ENCODE results near the gene DPYD. TPM values are rescaled to one million over a fixed set of nuclear protein-coding genes. Genes with fewer than 3 reads are reported as not detected.

The DPYD gene
- total and polyA plus RNA-seq, 7 donors: 6.0 to 56.1 (median 40.2) TPM

DNA sequence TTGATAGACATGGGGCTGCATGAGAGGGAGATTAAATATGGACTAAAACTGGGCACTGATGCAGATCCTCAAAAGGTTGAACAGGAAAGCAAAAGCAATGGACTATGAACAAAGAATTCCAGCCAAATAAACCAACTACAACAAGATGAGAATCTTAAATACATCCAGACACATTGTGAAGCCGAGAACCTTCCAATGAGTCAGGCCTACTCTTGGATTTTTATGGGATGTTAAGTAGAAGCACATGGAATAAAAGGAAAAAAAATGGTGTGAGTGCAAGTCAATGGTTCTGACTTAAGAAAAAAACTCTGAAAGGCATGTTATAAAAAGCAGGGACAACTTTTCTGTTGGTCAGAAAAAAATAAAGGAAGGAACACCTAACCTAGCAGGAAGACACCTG, 227.2 kb downstream of the DPYD start:
- intact Hi-C loops (cut with DNase I): no loop called here
- Histone ChIP-seq H3K4me3 (no peak overlapping the region), H3K36me3 (peaks cover 0 to 10% (median 0%) of the 10 kb centered on the region in 4 donors), H3K4me1 (no peaks in the 10 kb centered on the region), H3K27me3 (no peaks in the 10 kb centered on the region), H3K27ac (no peak overlapping the region), H3K9me3 (no peaks in the 10 kb centered on the region)
- DNase-seq: no peak
- WGBS, 2 donors: 84 to 94% methylated on average over 1 of the region's 1 CpG
- TF ChIP-seq, protein P1, sequence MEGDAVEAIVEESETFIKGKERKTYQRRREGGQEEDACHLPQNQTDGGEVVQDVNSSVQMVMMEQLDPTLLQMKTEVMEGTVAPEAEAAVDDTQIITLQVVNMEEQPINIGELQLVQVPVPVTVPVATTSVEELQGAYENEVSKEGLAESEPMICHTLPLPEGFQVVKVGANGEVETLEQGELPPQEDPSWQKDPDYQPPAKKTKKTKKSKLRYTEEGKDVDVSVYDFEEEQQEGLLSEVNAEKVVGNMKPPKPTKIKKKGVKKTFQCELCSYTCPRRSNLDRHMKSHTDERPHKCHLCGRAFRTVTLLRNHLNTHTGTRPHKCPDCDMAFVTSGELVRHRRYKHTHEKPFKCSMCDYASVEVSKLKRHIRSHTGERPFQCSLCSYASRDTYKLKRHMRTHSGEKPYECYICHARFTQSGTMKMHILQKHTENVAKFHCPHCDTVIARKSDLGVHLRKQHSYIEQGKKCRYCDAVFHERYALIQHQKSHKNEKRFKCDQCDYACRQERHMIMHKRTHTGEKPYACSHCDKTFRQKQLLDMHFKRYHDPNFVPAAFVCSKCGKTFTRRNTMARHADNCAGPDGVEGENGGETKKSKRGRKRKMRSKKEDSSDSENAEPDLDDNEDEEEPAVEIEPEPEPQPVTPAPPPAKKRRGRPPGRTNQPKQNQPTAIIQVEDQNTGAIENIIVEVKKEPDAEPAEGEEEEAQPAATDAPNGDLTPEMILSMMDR (IDR thresholded peaks at IDR 0.05): no peak
- no peak for TF ChIP-seq POLR2A (IDR thresholded peaks at IDR 0.05)
- no peak for TF ChIP-seq EP300 (IDR thresholded peaks at IDR 0.05)
- no peak for TF ChIP-seq POLR2AphosphoS5 (IDR thresholded peaks at IDR 0.05)

GRCh38 chr1:97691325-97691724, 229.5 kb downstream of the DPYD start:
- no peak for DNase-seq
- no peaks in the 10 kb centered on the region for H3K27me3 ChIP-seq
- no peak overlapping the region for H3K4me3 ChIP-seq
- H3K4me1 ChIP-seq: no peaks in the 10 kb centered on the region
- no peaks in the 10 kb centered on the region for H3K9me3 ChIP-seq
- no peak for TF ChIP-seq EP300 (IDR thresholded peaks at IDR 0.05)
- TF ChIP-seq, protein P1 (IDR thresholded peaks at IDR 0.05): no peak
- TF ChIP-seq POLR2AphosphoS5 (IDR thresholded peaks at IDR 0.05): no peak
- no peak for TF ChIP-seq POLR2A (IDR thresholded peaks at IDR 0.05)
- peaks cover 0 to 19% (median 0%) of the 10 kb centered on the region in 4 donors for H3K36me3 ChIP-seq
- intact Hi-C loops (cut with DNase I): no loop called here
- no peak overlapping the region for H3K27ac ChIP-seq

- no peak for TF ChIP-seq POLR2AphosphoS5 (IDR thresholded peaks at IDR 0.05)
- TF ChIP-seq, protein P1 (IDR thresholded peaks at IDR 0.05): no peak
- TF ChIP-seq EP300 (IDR thresholded peaks at IDR 0.05): no peak
- no peak for TF ChIP-seq POLR2A (IDR thresholded peaks at IDR 0.05)
Measured at GRCh38 chr1:97685360-97685759, 235.5 kb downstream of the DPYD start.

GRCh38 chr1:97680894-97681293, 239.9 kb downstream of the DPYD start:
- intact Hi-C loops (cut with DNase I): no loop called here
- H3K9me3 ChIP-seq: no peaks in the 10 kb centered on the region
- peaks cover 0 to 24% (median 4%) of the 10 kb centered on the region in 4 donors for H3K36me3 ChIP-seq
- DNase-seq: no peak
- H3K4me3 ChIP-seq: no peak overlapping the region
- no peaks in the 10 kb centered on the region for H3K27me3 ChIP-seq
- H3K27ac ChIP-seq: no peak overlapping the region
- no peak for TF ChIP-seq EP300 (IDR thresholded peaks at IDR 0.05)
- TF ChIP-seq POLR2AphosphoS5 (IDR thresholded peaks at IDR 0.05): no peak
- TF ChIP-seq, protein P1 (IDR thresholded peaks at IDR 0.05): no peak
- no peak for TF ChIP-seq POLR2A (IDR thresholded peaks at IDR 0.05)
- no peaks in the 10 kb centered on the region for H3K4me1 ChIP-seq

More at GRCh38 chr1:97685360-97685759, 235.5 kb downstream of the DPYD start:
- Histone ChIP-seq H3K4me3 (no peak overlapping the region), H3K27me3 (no peaks in the 10 kb centered on the region), H3K36me3 (peaks cover 0 to 9% (median 0%) of the 10 kb centered on the region in 4 donors), H3K9me3 (no peaks in the 10 kb centered on the region), H3K4me1 (no peaks in the 10 kb centered on the region), H3K27ac (no peak overlapping the region)
- 92 to 95% methylated on average over 2 of the region's 2 CpGs for WGBS, 2 donors
- no peak for DNase-seq
- intact Hi-C loops (cut with DNase I): no loop called here

- Histone ChIP-seq H3K4me3 (no peak overlapping the region), H3K4me1 (no peaks in the 10 kb centered on the region), H3K9me3 (no peaks in the 10 kb centered on the region), H3K36me3 (peaks cover 0 to 24% (median 4%) of the 10 kb centered on the region in 4 donors), H3K27ac (no peak overlapping the region), H3K27me3 (no peaks in the 10 kb centered on the region)
- TF ChIP-seq, protein P1 (IDR thresholded peaks at IDR 0.05): no peak
- TF ChIP-seq POLR2A (IDR thresholded peaks at IDR 0.05) (no peak), EP300 (IDR thresholded peaks at IDR 0.05) (no peak), POLR2AphosphoS5 (IDR thresholded peaks at IDR 0.05) (no peak)
- DNase-seq: no peak
- intact Hi-C loops (cut with DNase I): no loop called here
- WGBS, 2 donors: 92% methylated on average over 3 of the region's 3 CpGs
Measured at GRCh38 chr1:97680470-97680869, 240.4 kb downstream of the DPYD start.

Data from sigmoid colon (tissue), 7 donors.